CD14-positive monocyte (primary cell): ENCODE results near the gene CLN6. TPM values are rescaled to one million over a fixed set of nuclear protein-coding genes. Genes with fewer than 3 reads are reported as not detected.

Source experiments
- DNase-seq, 3 donors: peaks; one replicate each; pipeline ENCODE4 v3.0.0-alpha.2; 2011 to 2022
- H2AFZ ChIP-seq: 2 replicates; pipeline ENCODE4 v1.6.0; 2012; ENCODE audit warnings: mild to moderate bottlenecking, low read depth, low read length, inconsistent platforms; ENCODE audit not compliant: insufficient read depth, poor library complexity, severe bottlenecking
- H3K27ac ChIP-seq, 2 donors: 1 replicate in 1 of 2; 2 replicates in 1 of 2; pipeline ENCODE4 v1.5.1; 2012 to 2013; ENCODE audit warnings: low read length in 2 of 2, control low read depth in 1 of 2, inconsistent platforms in 1 of 2, low read depth in 1 of 2, mild to moderate bottlenecking in 1 of 2
- H3K27me3 ChIP-seq, 2 donors: one replicate each; pipeline versions ENCODE4 v1.6.0 to v1.6.1; 2011 to 2013; ENCODE audit warnings: low read length in 2 of 2; ENCODE audit not compliant: control insufficient read depth in 2 of 2, insufficient read depth in 2 of 2
- H3K36me3 ChIP-seq, 2 donors: replicated peaks in 1 of 2; 1 replicate in 1 of 2; 2 replicates in 1 of 2; pipeline versions ENCODE4 v1.5.1 to v1.6.1; 2012 to 2013; ENCODE audit warnings: low read length in 2 of 2, control low read depth in 1 of 2, inconsistent platforms in 1 of 2, mild to moderate bottlenecking in 1 of 2; ENCODE audit not compliant: insufficient read depth in 2 of 2, control insufficient read depth in 1 of 2
- H3K4me1 ChIP-seq, 2 donors: 1 replicate in 1 of 2; 2 replicates in 1 of 2; pipeline versions ENCODE4 v1.5.1 to v1.6.1; 2012 to 2013; ENCODE audit warnings: low read length in 2 of 2, control low read depth in 1 of 2, inconsistent platforms in 1 of 2, mild to moderate bottlenecking in 1 of 2, moderate library complexity in 1 of 2; ENCODE audit not compliant: insufficient read depth in 2 of 2, control insufficient read depth in 1 of 2
- H3K4me2 ChIP-seq: replicated peaks from 2 replicates; pipeline ENCODE3; 2012; ENCODE audit warnings: low read length, moderate library complexity, mild to moderate bottlenecking; ENCODE audit not compliant: poor library complexity, severe bottlenecking; ENCODE audit errors: extremely low read depth
- H3K4me3 ChIP-seq, 3 experiments: fragments of 200-600 bp in 1 of 3; sonication (generic) in 1 of 3; replicated peaks in 1 of 3; 1 replicate in 2 of 3; 2 replicates in 1 of 3; pipeline ENCODE4 v1.5.1; 2011 to 2013; ENCODE audit warnings: low read length in 3 of 3, mild to moderate bottlenecking in 3 of 3, control low read depth in 2 of 3, low read depth in 2 of 3, inconsistent platforms in 1 of 3, moderate library complexity in 1 of 3
- H3K79me2 ChIP-seq: 2 replicates; pipeline ENCODE4 v1.6.0; 2012; ENCODE audit warnings: mild to moderate bottlenecking, control low read depth, inconsistent platforms, low read length, moderate library complexity; ENCODE audit not compliant: insufficient read depth
- H3K9ac ChIP-seq: 2 replicates; pipeline ENCODE4 v1.6.0; 2017; ENCODE audit warnings: low read length, mild to moderate bottlenecking; ENCODE audit not compliant: insufficient read depth, poor library complexity, severe bottlenecking
- H3K9me3 ChIP-seq, 2 donors: replicated peaks in 1 of 2; 1 replicate in 1 of 2; 2 replicates in 1 of 2; pipeline versions ENCODE4 v1.5.1 to v1.6.1; 2012 to 2013; ENCODE audit warnings: low read length in 2 of 2, control low read depth in 1 of 2; ENCODE audit not compliant: control insufficient read depth in 1 of 2, insufficient read depth in 1 of 2
- H4K20me1 ChIP-seq: 2 replicates; pipeline ENCODE4 v1.6.0; 2012; ENCODE audit warnings: mild to moderate bottlenecking, low read length, control low read depth, moderate library complexity; ENCODE audit not compliant: insufficient read depth
- H3K27ac Mint-ChIP-seq, 7 donors: one replicate each; pipeline ENCODE4 v1.8.0; 2020; ENCODE audit warnings: mild to moderate bottlenecking in 7 of 7, mixed read lengths in 7 of 7, moderate library complexity in 6 of 7, inconsistent platforms in 2 of 7
- H3K27me3 Mint-ChIP-seq, 3 donors: one replicate each; pipeline ENCODE4 v1.8.0; 2021 to 2022; ENCODE audit warnings: low read depth in 3 of 3, mild to moderate bottlenecking in 3 of 3, mixed read lengths in 3 of 3, moderate library complexity in 3 of 3, inconsistent platforms in 1 of 3
- H3K36me3 Mint-ChIP-seq, 2 donors: one replicate each; pipeline ENCODE4 v1.8.0; 2020; ENCODE audit warnings: mixed read lengths in 2 of 2, inconsistent platforms in 1 of 2, mild to moderate bottlenecking in 1 of 2
- H3K4me1 Mint-ChIP-seq: one replicate; pipeline ENCODE4 v1.8.0; 2020; ENCODE audit warnings: mild to moderate bottlenecking, mixed read lengths
- H3K4me3 Mint-ChIP-seq, 2 donors: one replicate each; pipeline ENCODE4 v1.8.0; 2020; ENCODE audit warnings: mild to moderate bottlenecking in 2 of 2, mixed read lengths in 2 of 2, moderate library complexity in 1 of 2
- H3K9me3 Mint-ChIP-seq, 7 donors: one replicate each; pipeline ENCODE4 v1.8.0; 2020 to 2022; ENCODE audit warnings: mixed read lengths in 7 of 7, mild to moderate bottlenecking in 6 of 7, moderate library complexity in 6 of 7, inconsistent platforms in 2 of 7
- WGBS: methylation state at CpG from one replicate; pipeline ENCODE4 v1.1.5; 2013; ENCODE audit warnings: missing lambda C conversion rate; ENCODE audit not compliant: insufficient coverage; 5-methylcytosine and 5-hydroxymethylcytosine counted together
- intact Hi-C, 2 donors: fragments of 100-400 bp; cut with micrococcal nuclease; formaldehyde crosslinking; loops; one replicate each; pipeline versions ENCODE4 v1.15.0 to v1.15.1; 2023
- polyA plus RNA-seq, 3 donors: library from polyadenylated mRNA; depleted of rRNA in 1 of 3; unstranded in 2 of 3; stranded (reverse) in 1 of 3; fragments of 300-500 nt in 2 of 3; fragments of >200 nt in 1 of 3; fragmentation: Illumina TruSeq in 2 of 3; gene quantifications; 1 replicate in 2 of 3; 2 replicates in 1 of 3; pipeline ENCODE4 v1.2.3, GENCODE V29; 2012 to 2021
- TF ChIP-seq, protein P1 (sequence below): fragments of 200-600 bp; IDR thresholded peaks from one replicate; pipeline ENCODE4 v1.8.0; 2022; ENCODE audit warnings: antibody characterized with exemption, mild to moderate bottlenecking

The CLN6 gene
- polyA plus RNA-seq, 3 donors = 3.4 to 37.6 (median 4.2) TPM

DNA sequence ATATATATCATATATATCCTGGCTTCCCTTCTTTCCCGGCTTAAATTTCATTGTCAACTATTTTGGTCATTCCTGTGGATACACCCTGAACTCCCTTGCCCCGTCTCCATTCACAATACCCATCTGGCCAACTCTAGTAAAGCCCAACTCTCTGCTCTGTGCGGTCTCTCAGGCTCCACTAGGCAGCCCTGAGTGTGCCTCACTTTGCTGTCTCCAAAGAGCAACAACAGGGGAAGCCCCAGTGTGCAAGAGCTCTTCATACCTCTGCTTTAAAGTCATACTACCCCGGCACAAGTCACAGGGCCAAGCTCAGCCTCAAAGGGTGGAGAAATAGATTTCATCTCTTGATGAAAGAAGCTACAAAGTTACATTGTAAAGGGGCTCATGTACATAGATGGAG, 29.2 kb upstream of the CLN6 start:
- Histone ChIP-seq H3K79me2 (no peaks in the 10 kb centered on the region), H4K20me1 (no peaks in the 10 kb centered on the region), H3K4me1 (peaks cover 14 to 18% of the 10 kb centered on the region in 2 donors), H3K36me3 (no peaks in the 10 kb centered on the region), H3K4me2 (no peak overlapping the region), H3K27me3 (peaks cover 0 to 4% of the 10 kb centered on the region in 2 donors), H3K9me3 (no peaks in the 10 kb centered on the region), H3K9ac (no peak overlapping the region), H2AFZ (no peak overlapping the region), H3K27ac (no peak overlapping the region), H3K4me3 (no peak overlapping the region)
- DNase-seq = no peak
- peaks cover 14% of the 10 kb centered on the region for H3K4me1 Mint-ChIP-seq
- no peaks in the 10 kb centered on the region for H3K9me3 Mint-ChIP-seq
- 100% methylated on average over 3 of the region's 4 CpGs for WGBS
- peaks cover 2 to 5% (median 3%) of the 10 kb centered on the region in 3 donors for H3K27me3 Mint-ChIP-seq
- peak overlapping the region in 1 of 7 donors; percentile 42 for H3K27ac Mint-ChIP-seq
- no peak overlapping the region for H3K4me3 Mint-ChIP-seq
- intact Hi-C loops = loop anchor here in 1 of 2 donors (10.0 kb wide), 1 partner anchor 46 kb away; no protein-coding TSS in a partner anchor
- TF ChIP-seq, protein P1, sequence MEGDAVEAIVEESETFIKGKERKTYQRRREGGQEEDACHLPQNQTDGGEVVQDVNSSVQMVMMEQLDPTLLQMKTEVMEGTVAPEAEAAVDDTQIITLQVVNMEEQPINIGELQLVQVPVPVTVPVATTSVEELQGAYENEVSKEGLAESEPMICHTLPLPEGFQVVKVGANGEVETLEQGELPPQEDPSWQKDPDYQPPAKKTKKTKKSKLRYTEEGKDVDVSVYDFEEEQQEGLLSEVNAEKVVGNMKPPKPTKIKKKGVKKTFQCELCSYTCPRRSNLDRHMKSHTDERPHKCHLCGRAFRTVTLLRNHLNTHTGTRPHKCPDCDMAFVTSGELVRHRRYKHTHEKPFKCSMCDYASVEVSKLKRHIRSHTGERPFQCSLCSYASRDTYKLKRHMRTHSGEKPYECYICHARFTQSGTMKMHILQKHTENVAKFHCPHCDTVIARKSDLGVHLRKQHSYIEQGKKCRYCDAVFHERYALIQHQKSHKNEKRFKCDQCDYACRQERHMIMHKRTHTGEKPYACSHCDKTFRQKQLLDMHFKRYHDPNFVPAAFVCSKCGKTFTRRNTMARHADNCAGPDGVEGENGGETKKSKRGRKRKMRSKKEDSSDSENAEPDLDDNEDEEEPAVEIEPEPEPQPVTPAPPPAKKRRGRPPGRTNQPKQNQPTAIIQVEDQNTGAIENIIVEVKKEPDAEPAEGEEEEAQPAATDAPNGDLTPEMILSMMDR = no peak
- H3K36me3 Mint-ChIP-seq = no peaks in the 10 kb centered on the region

DNA sequence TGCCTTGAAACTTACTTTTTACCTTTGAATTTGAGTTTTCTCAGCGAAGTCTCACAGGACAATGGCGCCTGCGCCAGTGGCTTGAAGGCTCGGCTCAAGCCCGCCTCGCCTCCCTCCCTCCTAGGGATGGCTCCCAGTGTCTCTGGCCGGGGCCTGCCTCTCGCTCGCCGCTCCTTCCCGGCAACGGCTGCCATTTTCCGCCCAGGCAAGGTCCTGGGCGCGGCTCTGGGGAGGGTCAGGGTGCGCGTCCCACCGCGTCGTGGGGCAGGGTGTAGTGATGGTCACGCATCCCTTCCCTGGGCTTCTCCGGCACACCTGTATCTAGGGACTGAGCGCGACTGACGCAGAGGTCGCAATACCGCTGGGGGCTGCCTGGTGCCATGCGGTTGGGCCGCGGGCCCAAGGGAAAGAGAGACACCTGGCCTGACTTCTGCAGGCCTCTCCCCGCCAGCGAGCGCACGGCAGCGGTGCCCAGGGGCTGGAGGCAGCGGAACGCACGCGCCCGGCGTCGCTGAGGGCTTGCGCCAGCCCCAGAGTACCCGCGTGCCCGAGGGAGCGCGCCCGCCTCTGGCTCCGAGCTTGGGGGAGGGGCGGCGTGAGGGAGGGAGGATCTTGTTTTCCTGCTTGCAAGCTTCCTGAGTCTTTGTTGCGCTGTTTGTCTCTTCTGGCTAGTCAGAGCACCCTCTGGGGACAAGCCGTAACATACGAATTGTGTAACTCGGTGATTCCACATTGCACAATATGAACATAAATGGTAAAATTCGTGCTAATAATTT, 27.3 kb upstream of the CLN6 start:
- peak; percentile 88 to 93 (median 90) for DNase-seq
- peak overlapping the region; percentile 80 for H3K4me2 ChIP-seq
- Mint-ChIP-seq H3K27ac (peak overlapping the region; percentile 73 to 88 (median 82)), H3K9me3 (no peaks in the 10 kb centered on the region), H3K36me3 (no peaks in the 10 kb centered on the region), H3K4me3 (peak overlapping the region; percentile 82 to 89), H3K4me1 (peaks cover 19% of the 10 kb centered on the region), H3K27me3 (peaks cover 0 to 2% (median under 1%) of the 10 kb centered on the region in 3 donors)
- no peaks in the 10 kb centered on the region for H3K36me3 ChIP-seq
- peaks cover 14 to 18% of the 10 kb centered on the region in 2 donors for H3K4me1 ChIP-seq
- peak overlapping the region; percentile 98 for H2AFZ ChIP-seq
- H3K27ac ChIP-seq = peak overlapping the region; percentile 80 to 90
- intact Hi-C loops = loop anchor here in 1 of 2 donors (10.0 kb wide), 1 partner anchor 48 kb away; no protein-coding TSS in a partner anchor
- peak overlapping the region; percentile 39 to 77 (median 72) for H3K4me3 ChIP-seq
- TF ChIP-seq, protein P1 = no peak
- no peaks in the 10 kb centered on the region for H4K20me1 ChIP-seq
- H3K27me3 ChIP-seq = no peaks in the 10 kb centered on the region
- WGBS = 19% methylated on average over 44 of the region's 57 CpGs
- H3K79me2 ChIP-seq = no peaks in the 10 kb centered on the region
- H3K9ac ChIP-seq = peak overlapping the region; percentile 69
- no peaks in the 10 kb centered on the region for H3K9me3 ChIP-seq
